ENCODE measurements around the gene ADAMTS2. TPM values are rescaled to one million over a fixed set of nuclear protein-coding genes. Genes with fewer than 3 reads are reported as not detected.

ADAMTS2 gene
- total RNA-seq, 1 donor from 2014 or later: 93.2 TPM

GRCh38 chr5:179164331-179165311 is 180.6 kb downstream of the ADAMTS2 start:
- TF ChIP-seq, protein P1, sequence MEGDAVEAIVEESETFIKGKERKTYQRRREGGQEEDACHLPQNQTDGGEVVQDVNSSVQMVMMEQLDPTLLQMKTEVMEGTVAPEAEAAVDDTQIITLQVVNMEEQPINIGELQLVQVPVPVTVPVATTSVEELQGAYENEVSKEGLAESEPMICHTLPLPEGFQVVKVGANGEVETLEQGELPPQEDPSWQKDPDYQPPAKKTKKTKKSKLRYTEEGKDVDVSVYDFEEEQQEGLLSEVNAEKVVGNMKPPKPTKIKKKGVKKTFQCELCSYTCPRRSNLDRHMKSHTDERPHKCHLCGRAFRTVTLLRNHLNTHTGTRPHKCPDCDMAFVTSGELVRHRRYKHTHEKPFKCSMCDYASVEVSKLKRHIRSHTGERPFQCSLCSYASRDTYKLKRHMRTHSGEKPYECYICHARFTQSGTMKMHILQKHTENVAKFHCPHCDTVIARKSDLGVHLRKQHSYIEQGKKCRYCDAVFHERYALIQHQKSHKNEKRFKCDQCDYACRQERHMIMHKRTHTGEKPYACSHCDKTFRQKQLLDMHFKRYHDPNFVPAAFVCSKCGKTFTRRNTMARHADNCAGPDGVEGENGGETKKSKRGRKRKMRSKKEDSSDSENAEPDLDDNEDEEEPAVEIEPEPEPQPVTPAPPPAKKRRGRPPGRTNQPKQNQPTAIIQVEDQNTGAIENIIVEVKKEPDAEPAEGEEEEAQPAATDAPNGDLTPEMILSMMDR (IDR thresholded peaks at IDR 0.05): no peak
- H3K27me3 Mint-ChIP-seq (ENCODE audit: low read depth): no peaks in the 10 kb centered on the region

GRCh38 chr5:179163236-179164155 is 181.8 kb downstream of the ADAMTS2 start:
- DNase-seq (ENCODE audit: low spot score): peak; percentile 68
- Mint-ChIP-seq H3K27me3 (ENCODE audit: low read depth) (no peaks in the 10 kb centered on the region), H3K9me3 (ENCODE audit: low read depth) (peaks cover 7% of the 10 kb centered on the region), H3K36me3 (ENCODE audit: low read depth) (peaks cover 9% of the 10 kb centered on the region), H3K27ac (ENCODE audit: unreplicated experiment) (peak overlapping the region; percentile 24), H3K4me3 (ENCODE audit: unreplicated experiment) (no peak overlapping the region), H3K4me1 (ENCODE audit: low read depth) (no peaks in the 10 kb centered on the region)
- TF ChIP-seq, protein P1 (IDR thresholded peaks at IDR 0.05): no peak

More at GRCh38 chr5:179164331-179165311, 180.6 kb downstream of the ADAMTS2 start:
- Mint-ChIP-seq H3K4me3 (ENCODE audit: unreplicated experiment) (no peak overlapping the region), H3K9me3 (ENCODE audit: low read depth) (peaks cover 7% of the 10 kb centered on the region), H3K36me3 (ENCODE audit: low read depth) (peaks cover 10% of the 10 kb centered on the region), H3K27ac (ENCODE audit: unreplicated experiment) (no peak overlapping the region), H3K4me1 (ENCODE audit: low read depth) (no peaks in the 10 kb centered on the region)
- DNase-seq (ENCODE audit: low spot score): peak; percentile 80

DNA sequence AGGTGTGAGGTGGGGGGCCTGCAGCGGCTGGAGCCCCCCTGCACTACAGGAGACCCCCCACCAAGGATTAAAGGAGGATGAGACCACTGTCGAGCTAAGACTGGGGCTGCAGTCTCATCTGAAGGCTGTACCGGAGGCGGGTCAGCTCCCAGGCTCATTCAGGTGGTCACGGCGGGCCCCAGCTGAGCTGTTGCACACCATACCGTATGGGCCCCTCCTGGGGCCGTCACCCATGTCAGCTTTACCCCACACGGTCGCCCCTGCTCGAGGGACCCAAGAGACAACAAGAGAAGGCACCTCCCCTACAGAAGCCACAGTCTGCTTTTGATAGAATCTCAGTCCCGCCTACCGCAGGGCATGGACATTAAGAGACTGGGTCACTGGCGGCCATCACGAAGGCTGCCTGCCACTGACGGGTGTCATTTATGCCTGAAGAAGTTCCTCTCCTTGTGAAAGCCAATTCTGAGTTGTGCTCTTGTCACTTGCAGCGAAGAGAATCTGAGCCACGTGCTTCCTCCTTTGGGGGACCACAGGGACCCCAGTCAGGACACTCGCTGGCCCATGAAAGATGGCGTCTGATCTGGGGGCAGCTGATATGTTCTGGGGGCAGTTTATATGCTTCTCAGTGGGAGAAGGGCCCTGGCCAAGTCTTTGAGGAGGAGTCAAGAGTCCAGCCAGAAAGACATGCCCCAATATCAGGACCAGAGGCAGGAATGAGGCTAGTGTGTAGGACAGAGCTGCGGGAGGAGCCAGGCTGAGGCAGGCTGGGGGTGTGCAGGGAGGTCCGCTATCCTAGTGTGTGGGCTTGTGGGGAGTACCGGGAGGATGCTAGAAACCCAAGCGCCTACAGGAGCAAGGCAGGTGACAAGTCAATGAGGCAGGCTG is 182.7 kb downstream of the ADAMTS2 start:
- no peaks in the 10 kb centered on the region for H3K4me1 Mint-ChIP-seq (ENCODE audit: low read depth)
- H3K27me3 Mint-ChIP-seq (ENCODE audit: low read depth): no peaks in the 10 kb centered on the region
- peaks cover 7% of the 10 kb centered on the region for H3K9me3 Mint-ChIP-seq (ENCODE audit: low read depth)
- H3K4me3 Mint-ChIP-seq (ENCODE audit: unreplicated experiment): no peak overlapping the region
- peak; percentile 84 for DNase-seq (ENCODE audit: low spot score)
- TF ChIP-seq, protein P1 (IDR thresholded peaks at IDR 0.05): no peak
- no peak overlapping the region for H3K27ac Mint-ChIP-seq (ENCODE audit: unreplicated experiment)
- H3K36me3 Mint-ChIP-seq (ENCODE audit: low read depth): peaks cover 12% of the 10 kb centered on the region

- H3K4me3 Mint-ChIP-seq (ENCODE audit: unreplicated experiment): no peak overlapping the region
- H3K27me3 Mint-ChIP-seq (ENCODE audit: low read depth): no peaks in the 10 kb centered on the region
- H3K36me3 Mint-ChIP-seq (ENCODE audit: low read depth): peaks cover 12% of the 10 kb centered on the region
- peak; percentile 41 for DNase-seq (ENCODE audit: low spot score)
- H3K4me1 Mint-ChIP-seq (ENCODE audit: low read depth): no peaks in the 10 kb centered on the region
- TF ChIP-seq, protein P1 (IDR thresholded peaks at IDR 0.05): no peak
- H3K9me3 Mint-ChIP-seq (ENCODE audit: low read depth): peaks cover 7% of the 10 kb centered on the region
- no peak overlapping the region for H3K27ac Mint-ChIP-seq (ENCODE audit: unreplicated experiment)
Measured at GRCh38 chr5:179161901-179162300, 183.4 kb downstream of the ADAMTS2 start.
